22Rv1 (cell line): ENCODE measurements around the gene TOM1L1.

Experiments
- CTCF ChIP-seq: fragments of 450-650 bp; IDR thresholded peaks from 2 replicates; pipeline ENCODE4 v1.5.1; 2017; ENCODE audit warnings: mild to moderate bottlenecking
- ZFX ChIP-seq: fragments of 450-650 bp; IDR thresholded peaks from 2 replicates; pipeline ENCODE4 v1.6.1; 2017; ENCODE audit warnings: antibody characterized with exemption, borderline replicate concordance

GRCh38 chr17:54902017-54902416 lies 1.4 kb downstream of the TOM1L1 start:
- TF ChIP-seq CTCF (no peak), ZFX (no peak)
